Uterus (tissue), 4 donors: ENCODE results near the gene ENC1. TPM values are rescaled to one million over a fixed set of nuclear protein-coding genes. Genes with fewer than 3 reads are reported as not detected.

ENCODE experiments used
- DNase-seq, 2 donors: peaks; one replicate each; pipeline ENCODE4 v3.0.0-alpha.2; 2019 to 2020
- H3K27ac ChIP-seq, 2 donors: fragments of 200-600 bp; sonication (generic); 1 replicate in 1 of 2; 2 replicates in 1 of 2; pipeline ENCODE4 v1.5.1; 2016 to 2018
- H3K27me3 ChIP-seq, 2 donors: fragments of 200-600 bp; sonication (generic); one replicate each; pipeline ENCODE4 v1.5.1; 2018 to 2019; ENCODE audit warnings: control low read depth in 1 of 2
- H3K36me3 ChIP-seq, 2 donors: fragments of 200-600 bp; sonication (generic); one replicate each; pipeline ENCODE4 v1.5.1; 2019; ENCODE audit warnings: control low read depth in 1 of 2
- H3K4me1 ChIP-seq, 2 donors: fragments of 200-600 bp; sonication (generic); one replicate each; pipeline ENCODE4 v1.5.1; 2018 to 2019; ENCODE audit warnings: control low read depth in 1 of 2
- H3K4me3 ChIP-seq, 2 donors: fragments of 200-600 bp; sonication (generic); 1 replicate in 1 of 2; 2 replicates in 1 of 2; pipeline ENCODE4 v1.5.1; 2018 to 2019; ENCODE audit warnings: mild to moderate bottlenecking in 1 of 2
- H3K9me3 ChIP-seq, 2 donors: fragments of 200-600 bp; sonication (generic); one replicate each; pipeline ENCODE4 v1.5.1; 2019; ENCODE audit warnings: control low read depth in 1 of 2
- CTCF ChIP-seq, 4 experiments: fragments of 200-600 bp in 2 of 4; fragments of 450-650 bp in 2 of 4; sonication (generic) in 2 of 4; IDR thresholded peaks; one replicate each; pipeline ENCODE4 v1.5.1; 2016 to 2019; ENCODE audit warnings: antibody characterized with exemption in 4 of 4, mild to moderate bottlenecking in 2 of 4, moderate library complexity in 1 of 4
- POLR2A ChIP-seq, 2 donors: fragments of 450-650 bp; IDR thresholded peaks; one replicate each; pipeline ENCODE4 v1.6.1; 2016; ENCODE audit warnings: antibody characterized with exemption in 2 of 2, mild to moderate bottlenecking in 1 of 2, moderate library complexity in 1 of 2
- intact Hi-C: fragments of 100-400 bp; cut with DNase I; formaldehyde crosslinking; loops from one replicate; pipeline ENCODE4 v1.15.1; 2023; ENCODE audit warnings: low total_unique reads
- total RNA-seq, 4 donors: library from RNA; depleted of rRNA in 3 of 4; stranded (reverse); fragments of >200 nt in 3 of 4; gene quantifications; one replicate each; pipeline versions ENCODE4 v1.1.0 to v1.2.4, GENCODE V29; 2014 to 2023
- donor health status: DM: yes; HTN: yes; CAD: no.

ENC1 gene
- total RNA-seq, 4 donors from 2014 or later, result 0.59 to 75.0 (median 2.9) TPM

GRCh38 chr5:74655716-74656115, 15.2 kb upstream of the ENC1 start:
- intact Hi-C loops, result no loop called here

DNA sequence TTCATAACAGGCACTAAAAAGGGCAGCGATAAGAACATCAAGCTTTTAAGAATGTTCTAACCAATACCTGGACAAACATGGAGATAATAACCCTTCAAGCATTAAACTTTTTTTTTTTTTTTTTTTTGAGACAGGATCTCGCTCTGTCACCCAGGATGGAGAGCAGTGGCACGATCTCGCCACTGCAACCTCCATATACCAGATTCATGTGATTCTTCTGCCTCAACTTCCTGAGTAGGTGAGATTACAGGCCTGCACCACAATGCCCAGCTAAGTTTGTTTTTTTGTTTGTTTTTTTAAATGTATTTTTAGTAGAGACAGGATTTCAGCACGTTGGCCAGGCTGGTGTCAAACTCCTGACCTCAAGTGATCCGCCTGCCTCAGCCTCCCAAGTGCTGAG, 14.7 kb upstream of the ENC1 start:
- H3K4me3 ChIP-seq, result no peak overlapping the region
- DNase-seq, result no peak
- intact Hi-C loops, result no loop called here
- TF ChIP-seq CTCF (IDR thresholded peaks at IDR 0.05), result no peak
- TF ChIP-seq POLR2A (IDR thresholded peaks at IDR 0.05), result no peak
- H3K4me1 ChIP-seq, result no peaks in the 10 kb centered on the region
- no peaks in the 10 kb centered on the region for H3K36me3 ChIP-seq
- no peaks in the 10 kb centered on the region for H3K27me3 ChIP-seq
- H3K9me3 ChIP-seq, result no peaks in the 10 kb centered on the region
- no peak overlapping the region for H3K27ac ChIP-seq

More at GRCh38 chr5:74655716-74656115, 15.2 kb upstream of the ENC1 start:
- H3K4me1 ChIP-seq, result no peaks in the 10 kb centered on the region
- no peaks in the 10 kb centered on the region for H3K9me3 ChIP-seq
- no peak for DNase-seq
- H3K27me3 ChIP-seq, result no peaks in the 10 kb centered on the region
- H3K4me3 ChIP-seq, result no peak overlapping the region
- TF ChIP-seq POLR2A (IDR thresholded peaks at IDR 0.05) (no peak), CTCF (IDR thresholded peaks at IDR 0.05) (no peak)
- H3K27ac ChIP-seq, result no peak overlapping the region
- H3K36me3 ChIP-seq, result no peaks in the 10 kb centered on the region

DNA sequence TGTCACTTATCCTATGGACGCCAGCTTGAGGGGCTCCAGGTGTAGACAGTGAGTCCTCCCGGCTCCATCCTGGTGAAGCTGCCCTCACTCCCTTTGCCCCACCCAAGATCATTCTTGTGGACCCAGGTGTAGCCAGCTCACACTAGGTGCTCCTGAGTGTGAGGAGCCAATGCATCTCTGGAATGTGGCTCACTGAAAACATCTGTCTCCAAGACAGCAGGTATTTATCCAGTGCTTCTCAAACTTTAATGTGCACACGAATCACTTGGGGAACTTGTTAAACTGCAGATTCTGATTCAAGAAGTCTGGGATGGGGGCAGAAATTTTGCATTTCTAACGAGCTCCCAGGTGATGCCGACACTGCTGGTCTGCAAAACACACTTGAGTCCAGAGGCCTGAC, 13.5 kb upstream of the ENC1 start:
- intact Hi-C loops, result no loop called here
- no peak for DNase-seq

DNA sequence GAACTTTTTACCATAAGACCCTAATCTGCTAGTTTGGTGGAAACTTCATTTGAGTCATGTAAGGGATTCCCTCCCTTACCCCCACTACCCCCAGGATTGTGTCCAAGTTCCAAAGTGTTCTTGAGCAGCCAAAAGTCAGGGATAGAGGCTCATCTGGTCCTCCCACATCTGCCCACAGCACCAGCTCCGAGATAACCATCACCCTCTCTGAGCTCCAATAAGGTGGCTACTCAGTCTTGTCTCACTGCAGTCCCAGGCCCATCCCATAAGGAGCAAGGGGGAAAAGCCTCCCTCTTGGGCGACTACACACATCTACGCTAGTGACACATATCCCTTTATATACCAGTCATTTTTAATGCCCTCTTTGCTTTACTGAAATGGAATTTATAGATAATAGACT, 12.0 kb upstream of the ENC1 start:
- DNase-seq, result no peak

More for the DNA sequence above, 13.5 kb upstream of the ENC1 start:
- Histone ChIP-seq H3K27me3 (no peaks in the 10 kb centered on the region), H3K4me1 (no peaks in the 10 kb centered on the region), H3K27ac (no peak overlapping the region), H3K36me3 (no peaks in the 10 kb centered on the region), H3K4me3 (no peak overlapping the region), H3K9me3 (no peaks in the 10 kb centered on the region)
- TF ChIP-seq CTCF (IDR thresholded peaks at IDR 0.05), result no peak

DNA sequence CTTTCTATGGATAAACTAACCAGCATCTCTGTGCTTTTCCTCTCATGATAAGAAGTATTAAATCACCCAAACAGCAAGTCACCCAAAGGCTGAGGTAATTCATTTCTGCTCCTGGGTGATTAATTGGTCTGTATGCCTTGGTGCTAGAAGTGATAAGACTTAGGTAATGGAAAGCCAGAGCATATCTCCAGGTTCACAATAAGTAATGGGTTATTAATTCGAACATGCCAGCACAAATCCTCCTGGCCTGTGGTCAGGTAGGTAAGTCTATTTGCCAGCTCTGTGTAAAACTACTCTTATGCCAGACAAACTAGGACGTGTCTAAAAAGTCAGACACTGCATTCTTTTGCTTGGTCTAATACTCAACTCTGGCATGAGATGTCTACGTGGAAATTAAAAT, 11.2 kb upstream of the ENC1 start:
- intact Hi-C loops, result no loop called here

More for the DNA sequence above, 12.0 kb upstream of the ENC1 start:
- H3K4me1 ChIP-seq, result no peaks in the 10 kb centered on the region
- no peak overlapping the region for H3K27ac ChIP-seq
- intact Hi-C loops, result no loop called here
- TF ChIP-seq POLR2A (IDR thresholded peaks at IDR 0.05) (no peak), CTCF (IDR thresholded peaks at IDR 0.05) (no peak)
- no peaks in the 10 kb centered on the region for H3K27me3 ChIP-seq
- H3K36me3 ChIP-seq, result no peaks in the 10 kb centered on the region
- H3K4me3 ChIP-seq, result no peak overlapping the region
- no peaks in the 10 kb centered on the region for H3K9me3 ChIP-seq

More for the DNA sequence above, 11.2 kb upstream of the ENC1 start:
- Histone ChIP-seq H3K9me3 (no peaks in the 10 kb centered on the region), H3K36me3 (no peaks in the 10 kb centered on the region), H3K4me1 (no peaks in the 10 kb centered on the region), H3K27me3 (no peaks in the 10 kb centered on the region), H3K4me3 (no peak overlapping the region), H3K27ac (no peak overlapping the region)
- DNase-seq, result no peak
- TF ChIP-seq CTCF (IDR thresholded peaks at IDR 0.05) (no peak), POLR2A (IDR thresholded peaks at IDR 0.05) (no peak)
